Lung (tissue), 12 donors: ENCODE data around the gene NPFFR2. TPM values are rescaled to one million over a fixed set of nuclear protein-coding genes. Genes with fewer than 3 reads are reported as not detected.

Source experiments
- ATAC-seq: fragments of 200-7000 bp; cut with Tn5 transposase; one replicate; pipeline ENCODE4 v1.9.1; 2020; ENCODE audit warnings: moderate number of reproducible peaks; ENCODE audit not compliant: insufficient read depth, low FRiP score
- DNase-seq, 3 donors: peaks; one replicate each; pipeline ENCODE4 v3.0.0-alpha.2; 2013 to 2017
- H3K27ac ChIP-seq, 2 donors: one replicate each; pipeline ENCODE4 v1.5.1; 2013; ENCODE audit warnings: mild to moderate bottlenecking in 2 of 2, moderate library complexity in 2 of 2, control low read depth in 1 of 2, inconsistent platforms in 1 of 2, low read depth in 1 of 2, low read length in 1 of 2
- H3K27me3 ChIP-seq, 3 donors: one replicate each; pipeline ENCODE4 v1.5.1; 2013; ENCODE audit warnings: low read length in 2 of 3; ENCODE audit not compliant: control insufficient read depth in 3 of 3, insufficient read depth in 3 of 3
- H3K36me3 ChIP-seq, 4 donors: one replicate each; pipeline ENCODE4 v1.5.1; 2013; ENCODE audit warnings: low read length in 4 of 4, mild to moderate bottlenecking in 1 of 4, moderate library complexity in 1 of 4; ENCODE audit not compliant: control insufficient read depth in 4 of 4, insufficient read depth in 4 of 4
- H3K4me1 ChIP-seq, 5 donors: one replicate each; pipeline ENCODE4 v1.5.1; 2013; ENCODE audit warnings: low read length in 5 of 5, mild to moderate bottlenecking in 2 of 5, moderate library complexity in 1 of 5; ENCODE audit not compliant: control insufficient read depth in 5 of 5, insufficient read depth in 5 of 5
- H3K4me3 ChIP-seq: one replicate; pipeline ENCODE4 v1.5.1; 2013; ENCODE audit warnings: mild to moderate bottlenecking, control low read depth, moderate library complexity
- H3K9ac ChIP-seq, 2 donors: one replicate each; pipeline ENCODE4 v1.5.1; 2013; ENCODE audit warnings: low read length in 2 of 2, control low read depth in 1 of 2; ENCODE audit not compliant: insufficient read depth in 1 of 2
- H3K9me3 ChIP-seq, 4 donors: one replicate each; pipeline ENCODE4 v1.5.1; 2013; ENCODE audit warnings: low read length in 3 of 4, mild to moderate bottlenecking in 1 of 4, moderate library complexity in 1 of 4; ENCODE audit not compliant: control insufficient read depth in 4 of 4, insufficient read depth in 3 of 4
- WGBS, 2 donors: extraction: QIAGEN DNeasy Blood & Tissue Kit; methylation state at CpG; one replicate each; pipeline ENCODE4 v1.1.7; 2013; 5-methylcytosine and 5-hydroxymethylcytosine counted together
- polyA plus RNA-seq, 2 donors: library from polyadenylated mRNA; stranded (reverse); fragments of 200-250 nt; gene quantifications; one replicate each; pipeline ENCODE4 v1.2.1, GENCODE V29; 2013
- total RNA-seq, 2 donors: library from RNA; depleted of rRNA in 1 of 2; stranded (reverse); fragments of >200 nt in 1 of 2; gene quantifications; one replicate each; pipeline ENCODE4 v1.2.1, GENCODE V29; 2014 to 2021
- TF ChIP-seq, protein P1 (sequence below): IDR thresholded peaks from 2 replicates; pipeline ENCODE4 v1.5.1; 2012; ENCODE audit warnings: mild to moderate bottlenecking; ENCODE audit errors: control extremely low read depth, extremely low read depth
- donor health status: control.
- donor health status: control.
- donor health status: Bipolar disorder and iron deficiency.
- donor health status: healthy.
- donor health status: DM: yes; HTN: yes; CAD: no.

The NPFFR2 gene
- total and polyA plus RNA-seq, 4 donors, result not detected

DNA sequence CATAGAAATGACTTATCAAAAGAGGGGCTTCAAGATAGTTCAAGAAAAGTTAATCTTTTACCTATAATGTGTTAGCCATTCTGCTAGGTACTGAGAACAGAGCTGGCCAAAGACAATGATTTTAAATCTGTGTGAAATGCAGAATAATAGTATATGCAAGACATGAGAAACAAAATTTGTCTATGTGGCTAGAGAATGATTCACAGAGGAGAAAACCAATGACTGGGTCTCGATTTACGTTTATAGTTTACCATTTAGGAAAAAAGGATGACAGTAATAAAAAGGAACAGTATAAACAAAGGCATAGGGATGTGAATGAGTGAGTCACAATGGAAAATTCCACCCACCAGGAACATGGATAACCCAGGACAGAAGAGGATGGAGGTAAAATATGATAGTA is 31.9 kb downstream of the NPFFR2 start:
- TF ChIP-seq, protein P1, sequence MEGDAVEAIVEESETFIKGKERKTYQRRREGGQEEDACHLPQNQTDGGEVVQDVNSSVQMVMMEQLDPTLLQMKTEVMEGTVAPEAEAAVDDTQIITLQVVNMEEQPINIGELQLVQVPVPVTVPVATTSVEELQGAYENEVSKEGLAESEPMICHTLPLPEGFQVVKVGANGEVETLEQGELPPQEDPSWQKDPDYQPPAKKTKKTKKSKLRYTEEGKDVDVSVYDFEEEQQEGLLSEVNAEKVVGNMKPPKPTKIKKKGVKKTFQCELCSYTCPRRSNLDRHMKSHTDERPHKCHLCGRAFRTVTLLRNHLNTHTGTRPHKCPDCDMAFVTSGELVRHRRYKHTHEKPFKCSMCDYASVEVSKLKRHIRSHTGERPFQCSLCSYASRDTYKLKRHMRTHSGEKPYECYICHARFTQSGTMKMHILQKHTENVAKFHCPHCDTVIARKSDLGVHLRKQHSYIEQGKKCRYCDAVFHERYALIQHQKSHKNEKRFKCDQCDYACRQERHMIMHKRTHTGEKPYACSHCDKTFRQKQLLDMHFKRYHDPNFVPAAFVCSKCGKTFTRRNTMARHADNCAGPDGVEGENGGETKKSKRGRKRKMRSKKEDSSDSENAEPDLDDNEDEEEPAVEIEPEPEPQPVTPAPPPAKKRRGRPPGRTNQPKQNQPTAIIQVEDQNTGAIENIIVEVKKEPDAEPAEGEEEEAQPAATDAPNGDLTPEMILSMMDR, result no peak
- Histone ChIP-seq H3K36me3 (no peaks in the 10 kb centered on the region), H3K9me3 (peaks cover 0 to 3% (median 0%) of the 10 kb centered on the region in 4 donors), H3K27ac (no peak overlapping the region), H3K27me3 (no peaks in the 10 kb centered on the region), H3K9ac (no peak overlapping the region), H3K4me1 (no peaks in the 10 kb centered on the region), H3K4me3 (no peak overlapping the region)
- ATAC-seq (no peak), DNase-seq (no peak)
- WGBS, 2 donors, result 65 to 87% methylated on average over 2 of the region's 2 CpGs

DNA sequence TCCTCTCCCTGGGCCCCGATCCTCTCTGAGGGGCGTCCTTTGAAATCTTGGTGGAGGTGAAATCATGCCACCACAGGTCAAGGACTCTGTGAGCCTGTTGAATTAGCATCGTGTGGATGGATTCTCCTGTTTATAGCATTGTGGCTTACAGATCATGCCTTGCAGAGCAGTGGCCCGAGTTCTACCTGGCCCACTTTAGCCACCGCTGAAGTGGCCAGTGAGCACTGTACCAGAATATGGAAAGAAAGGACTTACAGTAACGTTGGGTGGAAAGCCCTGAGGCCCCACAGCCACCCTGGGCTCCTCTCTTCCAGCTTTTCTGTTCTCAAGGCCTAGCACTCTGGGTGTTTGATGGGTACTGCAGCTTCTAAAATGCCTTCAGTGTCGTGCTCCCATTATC is 35.3 kb downstream of the NPFFR2 start:
- WGBS, 2 donors, result 74% methylated on average over 7 of the region's 7 CpGs
- DNase-seq (no peak), ATAC-seq (no peak)
- Histone ChIP-seq H3K4me3 (no peak overlapping the region), H3K9me3 (peaks cover 0 to 3% (median 0%) of the 10 kb centered on the region in 4 donors), H3K27me3 (no peaks in the 10 kb centered on the region), H3K4me1 (no peaks in the 10 kb centered on the region), H3K36me3 (no peaks in the 10 kb centered on the region), H3K27ac (no peak overlapping the region), H3K9ac (no peak overlapping the region)
- TF ChIP-seq, protein P1, result no peak

DNA sequence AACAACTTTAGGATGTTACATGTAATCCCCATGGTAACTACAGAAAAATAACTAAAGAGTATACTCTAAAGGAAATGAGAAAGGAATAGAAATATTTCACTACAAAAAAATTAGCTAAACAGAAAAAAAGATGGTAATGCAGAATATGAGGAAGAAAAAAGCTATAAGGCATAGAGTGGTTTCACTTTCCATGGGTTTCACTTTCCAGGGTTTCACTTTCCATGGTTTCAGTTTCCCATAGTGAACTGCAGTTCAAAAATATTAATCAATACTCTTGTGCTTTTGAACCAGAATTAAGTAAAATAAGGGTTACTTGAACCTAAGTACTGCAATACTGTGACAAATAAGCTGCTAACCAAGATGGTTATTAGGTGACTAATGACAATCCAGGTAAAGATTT is 42.0 kb downstream of the NPFFR2 start:
- no peaks in the 10 kb centered on the region for H3K36me3 ChIP-seq
- TF ChIP-seq, protein P1, result no peak
- H3K4me3 ChIP-seq, result no peak overlapping the region
- no peak for ATAC-seq
- DNase-seq, result no peak
- H3K9me3 ChIP-seq, result no peaks in the 10 kb centered on the region
- H3K4me1 ChIP-seq, result no peaks in the 10 kb centered on the region
- no peak overlapping the region for H3K9ac ChIP-seq
- no peaks in the 10 kb centered on the region for H3K27me3 ChIP-seq
- H3K27ac ChIP-seq, result no peak overlapping the region

DNA sequence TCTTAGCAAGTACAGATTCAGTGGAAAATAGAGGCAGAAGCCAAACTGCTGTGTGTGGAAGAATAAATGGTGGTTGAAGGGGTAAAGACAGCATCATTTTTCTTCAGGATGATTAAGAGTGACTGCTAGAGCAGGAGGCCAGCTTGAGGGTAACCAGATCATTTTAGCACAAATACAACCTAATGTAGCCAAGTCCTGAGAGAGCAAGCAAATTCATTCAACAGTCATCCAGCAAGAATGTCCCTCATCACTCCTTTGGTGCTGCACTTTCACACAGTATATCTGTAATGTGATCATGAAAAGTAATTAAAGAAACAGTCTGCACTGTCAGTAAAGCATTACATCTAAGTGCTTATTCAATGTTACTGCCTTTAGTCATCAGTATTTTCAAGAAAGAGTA is 44.8 kb downstream of the NPFFR2 start:
- ATAC-seq, result no peak
- no peaks in the 10 kb centered on the region for H3K9me3 ChIP-seq
- H3K4me1 ChIP-seq, result no peaks in the 10 kb centered on the region
- TF ChIP-seq, protein P1, result no peak
- no peak overlapping the region for H3K9ac ChIP-seq
- H3K4me3 ChIP-seq, result no peak overlapping the region
- H3K27ac ChIP-seq, result no peak overlapping the region
- no peaks in the 10 kb centered on the region for H3K36me3 ChIP-seq
- H3K27me3 ChIP-seq, result no peaks in the 10 kb centered on the region
- DNase-seq, result no peak
